Endodermal cell (in vitro differentiated cells): ENCODE measurements around the gene PHF24. TPM values are rescaled to one million over a fixed set of nuclear protein-coding genes. Genes with fewer than 3 reads are reported as not detected.
A peak's percentile ranks its signal among the peaks of the same experiment; 100 is the strongest.

Source experiments
- DNase-seq: peaks from one replicate; pipeline ENCODE4 v3.0.0-alpha.2; 2017
- H3K27ac ChIP-seq: 2 replicates; pipeline ENCODE4 v1.5.1; 2013; ENCODE audit warnings: mild to moderate bottlenecking, low read depth, low read length, moderate library complexity
- H3K27me3 ChIP-seq: 2 replicates; pipeline ENCODE4 v1.6.1; 2013; ENCODE audit warnings: mild to moderate bottlenecking, low read length, moderate library complexity; ENCODE audit not compliant: insufficient read depth, control insufficient read depth, poor library complexity, severe bottlenecking
- H3K36me3 ChIP-seq: 2 replicates; pipeline ENCODE4 v1.7.0; 2013; ENCODE audit warnings: mild to moderate bottlenecking, low read length, moderate library complexity; ENCODE audit not compliant: control insufficient read depth, insufficient read depth
- H3K4me1 ChIP-seq: one replicate; pipeline ENCODE4 v1.7.0; 2013; ENCODE audit warnings: low read length; ENCODE audit not compliant: control insufficient read depth, insufficient read depth
- H3K4me3 ChIP-seq: 2 replicates; pipeline ENCODE4 v1.5.1; 2013; ENCODE audit warnings: mild to moderate bottlenecking, low read length, moderate library complexity
- H3K9ac ChIP-seq: 2 replicates; pipeline ENCODE4 v1.6.1; 2013; ENCODE audit warnings: mild to moderate bottlenecking, low read length, moderate library complexity; ENCODE audit not compliant: poor library complexity, severe bottlenecking; ENCODE audit errors: extremely low read depth
- H3K9me3 ChIP-seq: 2 replicates; pipeline ENCODE4 v1.6.1; 2013; ENCODE audit warnings: mild to moderate bottlenecking, low read length, moderate library complexity; ENCODE audit not compliant: control insufficient read depth
- H3K27ac Mint-ChIP-seq: 2 replicates; pipeline ENCODE4 v1.8.0; 2020; ENCODE audit warnings: mixed read lengths
- H3K27me3 Mint-ChIP-seq: 2 replicates; pipeline ENCODE4 v1.8.0; 2021; ENCODE audit warnings: mild to moderate bottlenecking, mixed read lengths; ENCODE audit not compliant: insufficient read depth
- H3K36me3 Mint-ChIP-seq: 2 replicates; pipeline ENCODE4 v1.8.0; 2020; ENCODE audit warnings: low read depth, mixed read lengths
- H3K4me1 Mint-ChIP-seq: 2 replicates; pipeline ENCODE4 v1.8.0; 2020; ENCODE audit warnings: mixed read lengths
- H3K4me3 Mint-ChIP-seq: 2 replicates; pipeline ENCODE4 v1.8.0; 2020; ENCODE audit warnings: mild to moderate bottlenecking, moderate library complexity, mixed read lengths
- H3K9me3 Mint-ChIP-seq: 2 replicates; pipeline ENCODE4 v1.8.0; 2020; ENCODE audit warnings: mild to moderate bottlenecking, mixed read lengths
- CTCF ChIP-seq: fragments of 200-600 bp; sonication (generic); conservative IDR thresholded peaks from 2 replicates; pipeline ENCODE4 v1.5.0; 2021; ENCODE audit warnings: antibody characterized with exemption, mild to moderate bottlenecking
- WGBS, 2 experiments: methylation state at CpG; one replicate each; pipeline versions ENCODE4 v1.1.5 to v1.1.7; 2013; ENCODE audit warnings: missing lambda C conversion rate in 2 of 2, mixed read lengths in 1 of 2; ENCODE audit not compliant: insufficient coverage in 1 of 2, insufficient read length in 1 of 2; 5-methylcytosine and 5-hydroxymethylcytosine counted together
- total RNA-seq, 2 donors: library from RNA; stranded (reverse); fragmentation: NEBNext Ultra II Directional in 1 of 2; extraction: Animal tissue kit (Norgen Biotek cat#: 25700) in 1 of 2; gene quantifications; 2 replicates in 1 of 2; 3 replicates in 1 of 2; pipeline ENCODE4 v1.2.1, GENCODE V29; 2021

Gene PHF24
- total RNA-seq, 2 donors from 2014 or later: 1.9 to 2.7 TPM

- peaks cover 7% of the 10 kb centered on the region for H3K4me1 ChIP-seq
- no peaks in the 10 kb centered on the region for H3K9me3 Mint-ChIP-seq
- H3K4me3 ChIP-seq: peak overlapping the region; percentile 79
- peak overlapping the region; percentile 51 for H3K9ac ChIP-seq
- peak; percentile 66 for DNase-seq
- H3K9me3 ChIP-seq: no peaks in the 10 kb centered on the region
- H3K4me3 Mint-ChIP-seq: peak overlapping the region; percentile 73
- peak overlapping the region; percentile 77 for H3K27ac ChIP-seq
- H3K36me3 Mint-ChIP-seq: peaks cover 4% of the 10 kb centered on the region
- H3K27ac Mint-ChIP-seq: peak overlapping the region; percentile 96
- peaks cover 10% of the 10 kb centered on the region for H3K36me3 ChIP-seq
- H3K4me1 Mint-ChIP-seq: peaks cover 26% of the 10 kb centered on the region
- peak; percentile 39 for TF ChIP-seq CTCF
- no peaks in the 10 kb centered on the region for H3K27me3 ChIP-seq
- 11 to 30% methylated on average over 2 to 24 of the region's 25 CpGs for WGBS, 2 experiments
- H3K27me3 Mint-ChIP-seq: peaks cover 2% of the 10 kb centered on the region
Observed at GRCh38 chr9:34988218-34989002, 30.3 kb downstream of the PHF24 start.

GRCh38 chr9:34989003-34989945 is 31.2 kb downstream of the PHF24 start, which contains the start of gene DNAJB5:
Gene DNAJB5 (plus strand): TSS chr9:34989745. CDS start chr9:34990631, 886 bp downstream.
- Mint-ChIP-seq H3K4me1 (peaks cover 34% of the 10 kb centered on the region), H3K9me3 (no peaks in the 10 kb centered on the region), H3K27ac (peak within 1 kb of the TSS; percentile 96), H3K4me3 (peak within 1 kb of the TSS; percentile 73), H3K36me3 (peaks cover 4% of the 10 kb centered on the region), H3K27me3 (peaks cover 2% of the 10 kb centered on the region)
- H3K4me1 ChIP-seq: peaks cover 15% of the 10 kb centered on the region
- H3K9ac ChIP-seq: peak within 1 kb of the TSS; percentile 85
- DNase-seq: peak; percentile 100
- 0% methylated on average over 29 to 65 of the region's 65 CpGs for WGBS, 2 experiments
- peak within 1 kb of the TSS; percentile 97 for H3K27ac ChIP-seq
- no peaks in the 10 kb centered on the region for H3K9me3 ChIP-seq
- H3K4me3 ChIP-seq: peak within 1 kb of the TSS; percentile 88
- H3K27me3 ChIP-seq: no peaks in the 10 kb centered on the region
- no peak for TF ChIP-seq CTCF
- H3K36me3 ChIP-seq: peaks cover 10% of the 10 kb centered on the region

DNA sequence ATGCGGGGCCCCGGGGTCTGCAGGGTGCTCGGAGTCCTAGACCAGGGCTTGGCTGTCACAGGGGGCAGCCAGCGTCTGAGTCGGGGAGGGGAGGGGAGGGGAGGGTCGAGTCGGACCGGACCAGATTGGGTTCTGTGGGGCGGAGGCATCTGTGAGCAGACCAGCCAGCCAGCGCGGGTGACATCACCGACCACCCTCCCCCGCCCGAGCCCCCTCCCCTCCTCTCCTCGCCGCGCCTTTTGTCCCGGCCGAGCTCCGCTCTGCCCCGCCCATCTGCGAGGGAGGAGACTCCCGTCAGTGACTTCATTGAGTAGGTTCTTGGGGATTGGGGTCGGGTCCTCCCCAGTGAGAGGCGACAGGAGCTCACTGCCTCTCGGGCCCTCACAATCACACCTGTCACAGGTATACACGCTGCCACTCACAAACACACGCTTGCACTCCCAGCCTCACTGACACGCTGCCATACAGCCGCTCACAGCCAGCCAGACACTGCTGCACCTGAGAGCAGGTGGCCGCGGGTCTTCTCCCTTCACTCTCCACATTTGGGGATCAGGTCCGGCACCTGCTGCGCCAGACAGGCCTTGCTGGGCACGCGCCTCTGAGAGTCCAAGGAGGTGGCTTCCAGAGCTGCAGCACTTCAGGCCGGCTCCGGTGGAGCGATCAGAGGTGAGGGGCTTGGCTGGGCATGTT is 32.0 kb downstream of the PHF24 start:
- H3K27me3 Mint-ChIP-seq: peaks cover 2% of the 10 kb centered on the region
- Histone ChIP-seq H3K9ac (peak overlapping the region; percentile 85), H3K4me3 (peak overlapping the region; percentile 88), H3K4me1 (peaks cover 22% of the 10 kb centered on the region), H3K36me3 (peaks cover 16% of the 10 kb centered on the region), H3K9me3 (no peaks in the 10 kb centered on the region), H3K27ac (peak overlapping the region; percentile 97), H3K27me3 (no peaks in the 10 kb centered on the region)
- WGBS, 2 experiments: 2 to 3% methylated on average over 13 to 39 of the region's 39 CpGs
- H3K9me3 Mint-ChIP-seq: no peaks in the 10 kb centered on the region
- H3K4me3 Mint-ChIP-seq: peak overlapping the region; percentile 73
- H3K4me1 Mint-ChIP-seq: peaks cover 42% of the 10 kb centered on the region
- DNase-seq: peak; percentile 94
- peak overlapping the region; percentile 96 for H3K27ac Mint-ChIP-seq
- TF ChIP-seq CTCF: no peak
- H3K36me3 Mint-ChIP-seq: peaks cover 4% of the 10 kb centered on the region
